Inferior parietal cortex (tissue), 1 donor: ENCODE data around the gene HEATR5A.
"Not testable (repeated sequence)": the region's sequence is repeated elsewhere in the genome, so short reads cannot be mapped to it uniquely, and the experiment has no call there.

ENCODE experiments used
- DNase-seq: peaks from one replicate; pipeline ENCODE4 v3.0.0-alpha.2; 2016; ENCODE audit errors: extremely low spot score

Gene HEATR5A

DNA sequence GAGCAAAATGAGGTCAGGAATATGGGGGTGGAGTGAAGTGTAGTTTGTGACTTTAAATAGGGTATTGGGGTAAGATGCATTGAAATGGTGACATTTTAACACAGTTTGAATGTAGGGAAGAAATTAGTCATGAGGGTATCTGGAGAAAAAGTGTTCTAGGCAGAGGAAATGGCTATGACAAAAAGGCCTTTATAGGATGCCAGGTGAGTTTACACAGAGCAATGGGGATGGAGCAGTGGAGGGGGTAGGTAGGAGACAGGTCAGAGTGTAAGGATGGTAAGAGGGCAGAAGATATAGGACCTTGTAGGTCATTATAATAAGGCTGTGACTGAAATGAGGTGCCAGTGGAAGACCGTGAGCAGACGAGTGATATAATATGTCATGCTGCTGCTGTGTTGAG, 30.4 kb downstream of the HEATR5A start:
- DNase-seq: no peak

DNA sequence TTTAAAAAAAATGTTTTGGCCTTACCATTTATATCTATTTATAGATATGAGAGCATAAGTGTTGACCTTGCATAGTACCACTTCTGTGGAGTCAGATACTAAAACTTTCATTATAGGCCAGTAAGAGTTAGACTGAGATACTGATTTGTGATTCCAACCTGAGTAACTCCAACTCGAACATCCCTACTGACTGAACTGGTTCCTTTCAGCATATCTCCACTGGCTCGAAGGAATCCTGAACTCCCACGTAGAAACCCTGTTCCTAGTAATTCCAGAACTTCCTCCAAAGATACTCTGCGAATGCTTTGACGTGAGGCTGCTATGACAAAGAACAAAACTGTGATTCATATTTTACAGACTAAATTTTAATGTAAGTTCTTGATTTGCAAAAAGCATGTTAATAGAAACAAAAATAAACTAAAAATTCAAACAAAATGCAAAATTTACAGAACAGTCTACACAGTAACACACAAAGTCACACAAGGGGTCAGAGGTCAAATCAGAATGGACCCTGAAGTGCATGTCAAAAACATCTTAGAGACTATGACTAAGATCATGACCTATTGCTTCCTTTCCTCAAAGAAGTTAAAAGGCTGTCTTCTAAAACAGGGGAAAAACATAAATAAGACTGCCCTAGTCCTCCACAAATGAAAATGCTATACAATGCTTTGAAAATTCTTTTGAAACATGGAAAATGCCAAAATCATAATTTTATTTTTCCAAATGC, 31.5 kb downstream of the HEATR5A start:
- no peak for DNase-seq

DNA sequence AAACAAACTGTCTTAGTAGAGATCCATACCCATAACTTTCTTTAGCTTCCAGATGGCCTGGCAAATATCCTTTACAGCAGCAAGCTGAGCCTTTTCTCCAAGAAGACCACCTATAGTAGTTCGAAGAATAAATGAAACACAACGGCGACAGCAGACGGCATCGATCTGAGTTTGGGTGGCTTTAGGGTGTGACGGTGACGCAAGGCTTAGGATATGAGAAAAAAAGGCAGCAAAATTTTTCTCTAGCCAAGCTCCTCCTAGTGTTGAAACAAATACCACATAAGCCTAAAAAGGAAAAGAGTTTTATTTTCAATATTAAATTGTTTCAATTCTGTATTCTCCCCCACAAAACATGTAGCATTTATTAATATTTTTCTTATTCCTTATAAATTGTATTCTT, 33.3 kb downstream of the HEATR5A start:
- DNase-seq: no peak

GRCh38 chr14:31386271-31386670, 34.1 kb downstream of the HEATR5A start:
- no peak for DNase-seq

- DNase-seq: no peak
These were observed 38.1 kb downstream of the HEATR5A start for GRCh38 chr14:31382221-31382620.

- no peak for DNase-seq
These were observed 40.2 kb downstream of the HEATR5A start for GRCh38 chr14:31380106-31380505.

DNA sequence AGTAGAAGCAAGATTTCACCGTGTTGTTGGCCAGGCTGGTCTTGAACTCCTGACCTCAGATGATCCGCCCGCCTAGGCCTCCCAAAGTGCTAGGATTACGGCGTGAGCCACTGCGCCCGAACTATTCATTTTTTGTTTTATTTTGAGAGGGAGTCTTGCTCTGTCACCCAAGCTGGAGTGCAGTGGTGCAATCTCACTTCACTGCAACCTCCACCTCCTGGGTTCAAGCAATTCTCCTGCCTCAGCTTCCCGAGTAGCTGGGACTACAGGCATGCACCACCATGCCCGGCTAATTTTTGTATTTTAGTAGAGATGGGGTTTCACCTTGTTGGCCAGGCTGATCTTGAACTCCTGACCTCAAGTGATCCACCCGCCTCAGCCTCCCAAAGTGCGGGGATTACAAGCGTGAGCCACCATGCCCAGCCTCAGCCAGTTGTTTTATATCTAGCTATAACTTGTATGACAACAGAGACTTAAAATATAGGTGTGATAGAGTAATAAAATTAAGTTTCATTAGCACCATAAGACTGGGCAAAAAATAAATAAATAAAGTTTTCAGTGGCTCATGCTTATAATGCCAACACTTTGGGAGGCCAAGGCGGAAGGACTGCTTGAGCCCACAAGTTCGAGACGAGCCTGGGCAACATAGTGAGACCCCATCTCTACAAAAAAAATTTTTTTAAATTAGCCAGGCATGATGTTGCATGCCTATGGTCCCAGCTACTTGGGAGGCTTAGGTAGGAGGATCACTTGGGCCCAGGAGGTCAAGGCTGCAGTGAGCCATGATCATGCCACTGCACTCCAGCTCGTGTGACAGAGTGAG, 41.0 kb downstream of the HEATR5A start:
- not testable (repeated sequence) for DNase-seq

GRCh38 chr14:31377433-31377832, 42.9 kb downstream of the HEATR5A start:
- DNase-seq: no peak

GRCh38 chr14:31371646-31372045, 48.7 kb downstream of the HEATR5A start:
- DNase-seq: no peak

DNA sequence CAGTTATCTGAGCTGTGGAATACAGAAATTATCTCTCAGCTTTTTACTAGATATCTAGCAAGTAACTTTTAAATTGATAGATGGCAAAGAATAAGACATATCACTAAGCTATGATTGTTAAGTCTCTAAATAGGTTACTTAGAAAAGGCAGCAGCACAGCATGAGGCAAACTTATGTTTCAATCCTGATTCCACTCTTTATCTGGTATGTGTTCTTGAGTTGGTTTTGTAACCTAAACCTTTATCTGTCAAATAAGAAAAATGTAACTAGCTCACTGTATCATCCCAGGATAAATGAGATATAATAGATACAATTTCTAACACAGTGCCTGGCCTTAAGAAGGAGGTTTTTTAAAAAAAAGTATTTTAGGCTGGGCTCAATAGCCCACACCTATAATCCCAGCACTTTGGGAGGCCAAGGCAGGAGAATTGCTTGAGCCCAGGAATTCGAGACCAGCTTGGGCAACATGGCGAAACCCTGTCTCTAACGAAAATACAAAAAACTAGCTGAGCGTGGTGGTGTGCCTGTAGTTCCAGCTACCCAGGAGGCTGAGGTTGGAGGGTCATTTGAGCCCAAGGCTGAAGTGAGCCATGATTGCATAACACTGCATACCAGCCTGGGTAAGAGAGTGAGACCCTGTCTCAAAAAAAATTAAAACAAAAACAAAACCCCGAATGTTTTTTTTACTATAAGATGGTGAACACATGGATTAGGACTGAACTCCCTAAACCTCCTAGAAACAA, 56.8 kb downstream of the HEATR5A start:
- no peak for DNase-seq

GRCh38 chr14:31362746-31363145, 57.6 kb downstream of the HEATR5A start:
- no peak for DNase-seq

GRCh38 chr14:31361761-31362160, 58.6 kb downstream of the HEATR5A start:
- DNase-seq: not testable (repeated sequence)

DNA sequence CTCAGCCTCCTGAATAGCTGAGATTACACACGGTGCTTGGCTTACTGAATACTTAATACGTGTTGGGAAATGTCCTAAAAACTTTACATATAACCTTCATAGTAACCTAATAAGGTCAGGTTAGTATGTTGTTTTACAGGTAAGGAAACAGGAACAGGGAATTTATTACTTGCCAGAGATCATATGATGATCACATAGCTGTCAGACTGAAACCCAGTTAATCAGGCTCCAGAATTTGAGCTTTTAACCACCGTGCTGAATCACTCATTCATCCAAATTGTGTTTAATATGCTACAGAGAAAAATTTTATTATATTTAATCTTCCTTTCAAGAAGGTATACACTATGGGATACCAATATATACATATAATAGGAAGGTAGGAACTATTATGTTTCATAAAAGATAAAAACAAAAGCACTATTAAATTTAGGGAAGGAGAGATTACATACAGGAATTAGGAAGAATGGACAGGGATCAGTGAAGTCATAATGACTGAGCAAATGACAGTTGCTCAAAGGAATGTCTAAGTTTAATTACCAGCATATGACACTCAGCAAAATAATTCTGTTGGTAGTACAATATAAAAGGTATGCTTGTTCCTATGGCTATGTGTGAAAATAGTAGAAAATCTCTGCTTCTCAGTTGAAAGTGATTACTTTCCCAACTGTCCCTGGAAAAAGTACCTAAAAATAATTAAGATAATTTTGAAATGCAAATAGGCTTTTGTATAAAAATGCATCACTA, 59.3 kb downstream of the HEATR5A start:
- DNase-seq: no peak

GRCh38 chr14:31357279-31357678, 63.1 kb downstream of the HEATR5A start:
- no peak for DNase-seq

DNA sequence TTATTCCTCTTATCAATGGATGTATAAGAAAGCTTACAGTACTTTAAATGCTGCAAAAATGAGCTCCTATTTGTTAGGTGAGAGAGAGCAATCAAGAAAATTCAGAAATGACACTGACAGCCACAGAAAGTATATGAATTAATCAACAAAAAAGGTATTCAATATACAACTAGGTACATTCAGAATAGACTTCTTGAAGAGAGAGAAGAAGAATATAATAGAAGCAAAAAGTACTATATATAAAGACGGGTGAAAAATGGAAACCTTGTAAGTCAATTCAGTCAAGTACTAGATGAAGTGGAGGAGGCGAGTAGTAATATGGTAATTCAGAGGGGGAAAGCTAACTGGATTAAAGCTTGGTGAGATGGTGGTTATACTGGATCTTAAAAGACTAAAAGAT, 74.3 kb downstream of the HEATR5A start:
- no peak for DNase-seq

- DNase-seq: no peak
These were observed 79.1 kb downstream of the HEATR5A start for GRCh38 chr14:31341280-31341679.

DNA sequence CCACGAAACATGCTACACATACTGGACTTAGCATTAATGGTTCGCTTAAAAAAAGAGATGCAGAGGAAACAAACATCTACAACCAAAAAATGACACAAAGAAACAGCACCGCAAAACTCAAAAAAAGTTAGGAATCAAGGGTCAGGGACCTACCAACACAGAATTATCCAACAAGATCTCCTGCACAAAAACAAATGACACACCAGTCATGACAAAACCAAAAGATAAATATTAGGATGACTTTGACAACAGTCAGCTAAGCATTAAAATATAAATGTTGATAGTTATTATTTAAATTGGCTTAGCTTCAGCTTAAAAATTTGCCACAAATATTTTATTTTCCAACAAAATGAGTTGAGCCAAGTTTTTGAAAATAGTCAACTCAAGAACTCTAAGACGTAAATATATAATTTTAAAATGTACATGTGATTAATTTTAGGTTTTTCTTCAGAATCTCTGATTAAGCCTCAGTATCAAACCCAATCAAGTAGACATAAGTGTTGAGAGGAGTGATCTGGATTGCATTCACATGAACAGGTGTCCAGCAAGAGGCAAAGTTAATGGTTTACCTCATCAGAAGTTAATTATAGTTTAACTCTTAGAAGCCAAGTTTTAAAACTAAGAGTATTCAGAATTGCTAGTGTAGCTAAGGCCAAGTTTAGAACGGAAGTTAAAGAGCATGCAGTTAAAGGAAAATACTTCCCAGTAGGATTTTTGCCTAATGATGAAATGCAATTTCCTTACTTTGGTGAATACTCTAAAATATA, 79.9 kb downstream of the HEATR5A start:
- DNase-seq: no peak

- no peak for DNase-seq
These were observed 80.6 kb downstream of the HEATR5A start for GRCh38 chr14:31339743-31340142.

DNA sequence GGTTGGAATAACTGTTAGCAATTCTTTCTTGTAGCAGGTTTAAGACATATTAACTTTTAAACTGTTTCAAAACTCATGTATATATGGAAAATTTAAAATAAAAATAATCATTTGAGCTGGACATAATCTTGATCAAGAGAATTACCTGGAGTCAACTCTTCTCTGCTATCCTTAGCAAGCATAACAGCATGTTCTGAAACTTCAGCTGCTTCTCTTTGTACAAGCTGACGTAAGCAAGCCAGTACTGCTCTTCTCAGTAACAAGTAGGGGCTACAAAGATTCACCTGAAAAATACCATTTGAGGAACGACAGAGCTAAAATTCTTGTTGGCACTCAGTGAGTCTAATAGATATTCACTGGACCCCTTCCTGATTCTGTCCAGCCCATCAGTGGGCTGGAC, 83.0 kb downstream of the HEATR5A start:
- DNase-seq: no peak

GRCh38 chr14:31336646-31337045, 83.7 kb downstream of the HEATR5A start:
- DNase-seq: no peak

- not testable (repeated sequence) for DNase-seq
These were observed 89.0 kb downstream of the HEATR5A start for GRCh38 chr14:31331395-31331794.
